Peyer's patch (tissue), 4 donors: ENCODE results near the gene POLK.

Experiments used
- POLR2A ChIP-seq, 2 donors: fragments of 450-650 bp; IDR thresholded peaks; one replicate each; pipeline ENCODE4 v1.5.1; 2017; ENCODE audit warnings: antibody characterized with exemption in 2 of 2, mild to moderate bottlenecking in 2 of 2, moderate library complexity in 2 of 2
- TF ChIP-seq, protein P1 (sequence below), 6 experiments: fragments of 450-650 bp in 4 of 6; fragments of 200-600 bp in 2 of 6; sonication (generic) in 1 of 6; IDR thresholded peaks; one replicate each; pipeline ENCODE4 v1.5.1; 2017 to 2019; ENCODE audit warnings: antibody characterized with exemption in 6 of 6, mild to moderate bottlenecking in 3 of 6, moderate library complexity in 1 of 6

DNA sequence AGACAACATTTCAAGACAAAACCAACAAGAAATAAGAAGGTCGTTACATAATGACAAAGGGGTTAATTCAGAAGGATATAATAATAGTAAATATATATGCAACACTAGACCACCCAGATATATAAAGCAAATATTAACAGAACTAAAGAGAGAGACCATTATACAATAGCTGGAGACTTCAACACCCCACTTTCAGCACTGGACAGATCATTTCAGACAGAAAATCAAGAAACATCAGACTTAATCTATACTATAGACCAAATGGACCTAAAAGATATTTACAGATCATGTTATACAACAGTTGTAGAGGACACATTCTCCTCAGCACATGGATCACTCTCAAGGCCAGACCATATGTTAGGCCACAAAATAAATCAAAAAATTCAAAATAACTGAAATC lies 27.1 kb upstream of the POLK start:
- TF ChIP-seq, protein P1, sequence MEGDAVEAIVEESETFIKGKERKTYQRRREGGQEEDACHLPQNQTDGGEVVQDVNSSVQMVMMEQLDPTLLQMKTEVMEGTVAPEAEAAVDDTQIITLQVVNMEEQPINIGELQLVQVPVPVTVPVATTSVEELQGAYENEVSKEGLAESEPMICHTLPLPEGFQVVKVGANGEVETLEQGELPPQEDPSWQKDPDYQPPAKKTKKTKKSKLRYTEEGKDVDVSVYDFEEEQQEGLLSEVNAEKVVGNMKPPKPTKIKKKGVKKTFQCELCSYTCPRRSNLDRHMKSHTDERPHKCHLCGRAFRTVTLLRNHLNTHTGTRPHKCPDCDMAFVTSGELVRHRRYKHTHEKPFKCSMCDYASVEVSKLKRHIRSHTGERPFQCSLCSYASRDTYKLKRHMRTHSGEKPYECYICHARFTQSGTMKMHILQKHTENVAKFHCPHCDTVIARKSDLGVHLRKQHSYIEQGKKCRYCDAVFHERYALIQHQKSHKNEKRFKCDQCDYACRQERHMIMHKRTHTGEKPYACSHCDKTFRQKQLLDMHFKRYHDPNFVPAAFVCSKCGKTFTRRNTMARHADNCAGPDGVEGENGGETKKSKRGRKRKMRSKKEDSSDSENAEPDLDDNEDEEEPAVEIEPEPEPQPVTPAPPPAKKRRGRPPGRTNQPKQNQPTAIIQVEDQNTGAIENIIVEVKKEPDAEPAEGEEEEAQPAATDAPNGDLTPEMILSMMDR (IDR thresholded peaks at IDR 0.05), result no peak
- TF ChIP-seq POLR2A (IDR thresholded peaks at IDR 0.05), result no peak
